BLaER1 treated with 17β-estradiol and CSF1 and Interleukin-3, amounts not matched to agents 10 nM and 100 nM (cell line): ENCODE measurements around the gene TMEM150C.
"Not testable (repeated sequence)": the region's sequence is repeated elsewhere in the genome, so short reads cannot be mapped to it uniquely, and the experiment has no call there.

ENCODE experiments used
- H3K27ac ChIP-seq, 11 experiments: shearing (Covaris generic); formaldehyde crosslinking; 2 replicates each; pipeline ENCODE4 v1.8.1; 2022
- H3K27me3 ChIP-seq, 11 experiments: shearing (Covaris generic); formaldehyde crosslinking; 2 replicates each; pipeline ENCODE4 v1.8.1; 2022
- H3K36me3 ChIP-seq, 11 experiments: shearing (Covaris generic); formaldehyde crosslinking; 2 replicates each; pipeline ENCODE4 v1.8.1; 2022
- H3K4me1 ChIP-seq, 10 experiments: shearing (Covaris generic); formaldehyde crosslinking; 2 replicates each; pipeline ENCODE4 v1.8.1; 2022
- H3K4me2 ChIP-seq, 11 experiments: shearing (Covaris generic); formaldehyde crosslinking; 2 replicates each; pipeline ENCODE4 v1.8.1; 2022
- H3K4me3 ChIP-seq, 10 experiments: shearing (Covaris generic); formaldehyde crosslinking; 2 replicates each; pipeline ENCODE4 v1.8.1; 2022
- H3K9ac ChIP-seq, 11 experiments: shearing (Covaris generic); formaldehyde crosslinking; 2 replicates each; pipeline ENCODE4 v1.8.1; 2022
- H3K9me3 ChIP-seq, 11 experiments: shearing (Covaris generic); formaldehyde crosslinking; replicated peaks in 1 of 11; 2 replicates each; pipeline ENCODE4 v1.8.1; 2022
- H4K20me1 ChIP-seq, 11 experiments: shearing (Covaris generic); formaldehyde crosslinking; 2 replicates each; pipeline ENCODE4 v1.8.1; 2022
- Cebpa-rat ChIP-seq, 11 experiments: shearing (Covaris generic); IDR thresholded peaks; 2 replicates each; pipeline ENCODE4 v1.8.1; 2022

TMEM150C gene

DNA sequence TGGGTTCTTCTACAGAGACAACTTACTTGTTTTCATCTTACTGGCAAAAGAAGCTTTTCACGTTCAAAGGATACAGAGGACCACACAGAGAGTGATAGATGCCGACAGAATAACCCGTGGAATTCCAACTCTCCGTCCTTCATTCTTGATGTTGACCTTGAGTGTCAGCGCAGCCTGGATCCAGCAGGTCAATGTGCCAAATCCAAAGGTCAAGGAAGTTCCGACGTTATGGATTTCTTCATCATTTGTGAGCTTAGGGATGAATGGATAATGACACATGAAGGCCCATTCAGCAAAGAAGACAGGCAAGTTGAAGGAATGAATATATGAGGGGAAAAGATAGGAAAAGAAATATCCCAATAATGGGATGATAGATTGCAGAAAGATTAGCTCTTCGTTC, 71.8 kb downstream of the TMEM150C start:
- no peak for TF ChIP-seq Cebpa-rat (IDR thresholded peaks at IDR 0.05)
- Histone ChIP-seq H3K27me3 (no peaks in the 10 kb centered on the region), H3K9me3 (no peaks in the 10 kb centered on the region), H3K36me3 (no peaks in the 10 kb centered on the region), H3K9ac (no peak overlapping the region), H3K4me1 (peaks cover 8 to 13% (median 11%) of the 10 kb centered on the region in 10 experiments; a peak in 19 of 20 replicates), H4K20me1 (no peaks in the 10 kb centered on the region), H3K4me3 (no peak overlapping the region), H3K27ac (no peak overlapping the region), H3K4me2 (no peak overlapping the region)

DNA sequence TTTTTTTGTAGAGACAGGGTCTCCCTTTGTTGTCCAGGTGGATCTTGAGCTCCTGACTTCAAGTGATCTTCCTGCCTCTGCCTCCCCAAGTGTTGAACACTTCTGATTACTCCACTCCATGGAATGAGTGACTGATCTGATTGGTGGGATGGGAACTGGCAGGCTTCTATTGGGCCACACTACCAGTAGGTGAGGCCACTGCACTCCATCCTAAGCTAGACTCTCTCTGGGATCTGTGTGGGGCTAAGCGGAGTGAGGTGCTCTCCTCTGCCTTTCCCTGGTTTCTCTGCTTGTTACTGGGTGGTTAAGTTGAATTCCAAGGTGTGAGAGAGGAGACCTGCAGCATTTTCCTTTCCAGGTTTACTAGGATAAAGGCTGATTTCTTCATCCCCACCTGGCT, 72.7 kb downstream of the TMEM150C start:
- Histone ChIP-seq H3K36me3 (peaks cover 0 to 2% (median 0%) of the 10 kb centered on the region in 11 experiments; a peak in 1 of 22 replicates), H3K27ac (no peak overlapping the region), H3K9me3 (no peaks in the 10 kb centered on the region), H4K20me1 (no peaks in the 10 kb centered on the region), H3K4me3 (no peak overlapping the region), H3K9ac (no peak overlapping the region), H3K4me1 (peaks cover 5 to 7% (median 6%) of the 10 kb centered on the region in 10 experiments; a peak in 19 of 20 replicates), H3K4me2 (no peak overlapping the region), H3K27me3 (no peaks in the 10 kb centered on the region)
- no peak for TF ChIP-seq Cebpa-rat (IDR thresholded peaks at IDR 0.05)

DNA sequence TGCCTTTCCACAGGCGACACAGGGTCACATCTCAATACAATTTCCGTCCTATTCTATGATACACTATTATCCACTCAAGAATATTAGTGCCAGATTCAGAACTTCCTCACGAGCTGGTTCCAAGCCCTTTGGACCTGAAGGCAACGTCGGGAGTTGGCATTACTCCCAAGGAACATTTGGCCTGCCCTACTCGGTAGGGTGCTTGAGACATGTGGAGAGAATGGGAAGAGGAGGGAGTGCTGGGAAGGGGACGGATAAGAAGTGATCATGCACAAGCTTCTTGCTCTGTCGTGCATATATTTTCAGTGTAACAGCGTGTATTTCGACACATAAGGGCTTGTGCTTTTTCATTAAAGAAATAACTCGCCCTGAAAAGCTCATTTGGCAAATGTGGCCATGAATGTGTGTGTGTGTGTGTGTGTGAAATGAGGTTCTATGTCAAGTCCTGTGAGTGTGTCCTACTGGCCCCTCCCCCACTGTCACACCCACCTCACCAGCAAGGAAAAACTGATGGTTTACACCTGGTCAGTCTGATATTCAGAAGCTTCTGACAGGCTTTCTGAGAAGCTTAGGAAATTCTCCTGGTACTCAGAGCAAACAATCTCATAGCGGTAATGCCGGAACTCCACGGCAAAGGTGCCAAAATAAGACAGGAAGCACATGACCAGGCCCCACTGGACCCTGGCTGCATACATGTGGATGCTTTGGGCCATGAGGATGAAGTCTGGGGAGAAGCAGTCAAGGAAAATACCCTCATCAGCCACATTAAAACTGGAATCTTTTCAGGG, 76.6 kb downstream of the TMEM150C start:
- no peak overlapping the region for H3K4me3 ChIP-seq
- H3K4me2 ChIP-seq = no peak overlapping the region
- no peaks in the 10 kb centered on the region for H4K20me1 ChIP-seq
- no peak overlapping the region for H3K27ac ChIP-seq
- no peaks in the 10 kb centered on the region for H3K4me1 ChIP-seq
- no peaks in the 10 kb centered on the region for H3K27me3 ChIP-seq
- TF ChIP-seq Cebpa-rat (IDR thresholded peaks at IDR 0.05) = no peak
- H3K9me3 ChIP-seq = no peaks in the 10 kb centered on the region
- H3K36me3 ChIP-seq = peaks cover 0 to 23% (median 7%) of the 10 kb centered on the region in 11 experiments; a peak in 12 of 22 replicates
- no peak overlapping the region for H3K9ac ChIP-seq

DNA sequence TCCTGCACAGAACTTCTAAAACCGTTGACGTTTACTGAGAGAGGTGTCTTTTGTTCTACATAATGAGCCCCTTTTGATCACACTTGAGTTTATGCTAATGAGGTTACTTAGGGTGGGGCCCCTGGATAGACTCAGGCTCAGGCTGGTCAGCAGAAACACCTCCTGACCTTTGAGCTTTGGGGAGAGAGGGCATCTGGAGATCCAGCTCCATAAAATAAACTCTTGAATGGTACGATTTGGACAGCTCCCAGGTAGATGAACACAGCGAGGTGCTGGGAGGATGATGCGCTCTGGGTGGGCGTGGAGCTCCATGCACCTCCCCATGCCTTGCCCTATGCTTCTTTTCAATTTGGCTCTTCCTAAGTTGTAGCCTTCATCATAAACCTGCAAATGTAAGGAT, 79.4 kb downstream of the TMEM150C start:
- no peak overlapping the region for H3K4me2 ChIP-seq
- no peaks in the 10 kb centered on the region for H3K27me3 ChIP-seq
- no peaks in the 10 kb centered on the region for H4K20me1 ChIP-seq
- no peak for TF ChIP-seq Cebpa-rat (IDR thresholded peaks at IDR 0.05)
- peaks cover 0 to 17% (median 11%) of the 10 kb centered on the region in 11 experiments; a peak in 14 of 22 replicates for H3K9me3 ChIP-seq
- peaks cover 0 to 37% (median 17%) of the 10 kb centered on the region in 11 experiments; a peak in 14 of 22 replicates for H3K36me3 ChIP-seq
- H3K9ac ChIP-seq = no peak overlapping the region
- no peak overlapping the region for H3K4me3 ChIP-seq
- no peaks in the 10 kb centered on the region for H3K4me1 ChIP-seq
- H3K27ac ChIP-seq = no peak overlapping the region

DNA sequence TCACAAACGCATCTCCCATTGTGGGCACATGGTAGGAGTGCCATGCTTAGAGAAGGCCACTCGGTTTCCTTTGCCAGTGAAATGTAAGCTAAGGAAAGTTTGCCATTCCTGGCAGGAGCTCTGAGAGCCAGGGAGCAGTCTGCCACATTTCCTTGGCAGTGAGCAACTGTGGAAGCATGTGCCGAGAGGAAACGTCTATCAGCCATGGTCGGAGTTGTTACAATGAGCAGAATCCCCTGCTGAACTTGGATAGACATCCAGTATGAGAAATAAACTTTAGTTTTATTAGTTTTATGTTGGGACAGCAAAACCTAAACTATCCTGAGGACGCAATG, 80.3 kb downstream of the TMEM150C start:
- no peak for TF ChIP-seq Cebpa-rat (IDR thresholded peaks at IDR 0.05)
- H3K27me3 ChIP-seq = no peaks in the 10 kb centered on the region
- no peak overlapping the region for H3K4me3 ChIP-seq
- no peaks in the 10 kb centered on the region for H3K4me1 ChIP-seq
- no peak overlapping the region for H3K9ac ChIP-seq
- no peaks in the 10 kb centered on the region for H4K20me1 ChIP-seq
- peaks cover 0 to 17% (median 11%) of the 10 kb centered on the region in 11 experiments; a peak in 14 of 22 replicates for H3K9me3 ChIP-seq
- H3K27ac ChIP-seq = no peak overlapping the region
- no peak overlapping the region for H3K4me2 ChIP-seq
- H3K36me3 ChIP-seq = peaks cover 0 to 37% (median 17%) of the 10 kb centered on the region in 11 experiments; a peak in 14 of 22 replicates

DNA sequence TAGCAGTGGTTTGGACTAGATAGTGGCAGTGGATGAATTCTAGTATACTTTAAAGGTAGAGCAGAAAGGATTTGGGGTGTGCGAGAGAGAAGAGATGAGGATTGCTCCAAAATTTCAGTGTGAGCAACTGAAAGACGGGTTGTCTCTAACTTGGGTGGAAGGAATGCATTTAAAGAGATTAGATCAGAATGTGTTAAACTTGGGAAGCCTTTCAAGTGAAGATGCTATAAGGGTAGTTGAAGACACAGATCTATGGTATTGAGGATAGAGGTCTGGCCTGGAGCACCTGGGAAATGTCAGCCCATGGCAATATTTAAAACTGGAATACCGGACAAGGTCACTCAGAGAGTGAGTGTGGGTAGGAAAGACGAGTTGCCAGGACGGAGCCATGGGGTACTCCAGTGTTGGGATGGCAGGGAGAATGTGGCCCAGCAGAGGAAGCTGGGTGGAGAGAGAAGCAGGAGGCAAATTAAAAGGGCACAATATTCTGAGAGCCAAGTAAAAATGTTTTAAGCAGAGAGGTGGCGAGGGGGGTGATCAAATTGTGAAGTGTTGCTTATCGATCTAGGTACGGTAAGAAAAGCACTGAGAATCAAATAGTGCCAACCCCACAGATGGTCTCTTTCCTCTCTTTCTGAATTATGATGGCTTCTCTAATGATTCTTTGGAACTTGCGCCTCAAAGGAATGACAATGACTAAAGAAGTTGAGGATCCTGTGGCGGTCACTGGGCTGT, 80.8 kb downstream of the TMEM150C start:
- Histone ChIP-seq H3K4me3 (no peak overlapping the region), H3K27me3 (no peaks in the 10 kb centered on the region), H3K36me3 (peaks cover 0 to 37% (median 17%) of the 10 kb centered on the region in 11 experiments; a peak in 14 of 22 replicates)

DNA sequence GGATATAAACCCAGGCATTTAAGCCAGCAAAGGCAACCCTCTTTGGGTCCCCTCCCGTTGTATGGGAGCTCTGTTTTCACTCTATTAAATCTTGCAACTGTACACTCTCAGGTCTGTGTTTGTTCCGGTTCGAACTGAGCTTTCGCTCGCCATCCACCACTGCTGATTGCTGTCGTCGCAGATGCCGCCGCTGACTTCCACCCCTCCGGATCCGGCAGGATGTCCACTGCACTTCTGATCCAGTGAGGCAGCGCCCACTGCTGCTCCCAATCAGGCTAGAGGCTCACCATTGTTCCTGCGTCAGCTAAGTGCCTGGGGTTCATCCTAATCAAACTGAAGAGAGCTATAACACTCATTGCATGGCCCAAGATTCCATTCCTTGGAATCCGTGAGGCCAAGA, 82.2 kb downstream of the TMEM150C start:
- Histone ChIP-seq H3K27ac (no peak overlapping the region), H3K9ac (no peak overlapping the region), H3K4me3 (no peak overlapping the region), H4K20me1 (no peaks in the 10 kb centered on the region), H3K36me3 (peaks cover 0 to 37% (median 17%) of the 10 kb centered on the region in 11 experiments; a peak in 14 of 22 replicates), H3K27me3 (no peaks in the 10 kb centered on the region), H3K4me2 (no peak overlapping the region), H3K4me1 (no peaks in the 10 kb centered on the region), H3K9me3 (peaks cover 0 to 17% (median 11%) of the 10 kb centered on the region in 11 experiments; a peak in 14 of 22 replicates)
- no peak for TF ChIP-seq Cebpa-rat (IDR thresholded peaks at IDR 0.05)

More for the DNA sequence above, 80.8 kb downstream of the TMEM150C start:
- no peak overlapping the region for H3K9ac ChIP-seq
- no peaks in the 10 kb centered on the region for H3K4me1 ChIP-seq
- H4K20me1 ChIP-seq = no peaks in the 10 kb centered on the region
- no peak overlapping the region for H3K27ac ChIP-seq
- TF ChIP-seq Cebpa-rat (IDR thresholded peaks at IDR 0.05) = no peak
- H3K4me2 ChIP-seq = no peak overlapping the region
- peaks cover 0 to 17% (median 11%) of the 10 kb centered on the region in 11 experiments; a peak in 14 of 22 replicates for H3K9me3 ChIP-seq

DNA sequence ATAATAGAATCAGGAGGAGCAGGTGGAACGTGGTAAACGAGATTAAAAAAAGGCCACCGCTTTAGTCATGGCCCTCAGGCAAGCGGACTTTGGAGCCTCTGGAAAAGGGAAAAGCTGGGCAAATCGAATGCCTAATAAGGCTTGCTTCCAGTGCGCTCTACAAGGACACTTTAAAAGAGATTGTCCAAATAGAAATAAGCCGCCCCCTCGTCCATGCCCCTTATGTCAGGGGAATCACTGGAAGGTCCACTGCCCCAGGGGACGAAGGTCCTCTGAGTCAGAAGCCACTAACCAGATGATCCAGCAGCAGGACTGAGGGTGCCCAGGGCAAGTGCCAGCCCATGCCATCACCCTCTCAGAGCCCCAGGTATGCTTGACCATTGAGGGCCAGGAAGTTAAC, 84.3 kb downstream of the TMEM150C start:
- H3K4me3 ChIP-seq, H3K9ac ChIP-seq, H3K4me1 ChIP-seq, H3K27me3 ChIP-seq, H3K27ac ChIP-seq, H3K4me2 ChIP-seq, H4K20me1 ChIP-seq: not testable (repeated sequence)
- peaks cover 0 to 17% (median 11%) of the 10 kb centered on the region in 11 experiments; a peak in 14 of 22 replicates for H3K9me3 ChIP-seq
- H3K36me3 ChIP-seq = peaks cover 0 to 40% (median 17%) of the 10 kb centered on the region in 11 experiments; a peak in 14 of 22 replicates

DNA sequence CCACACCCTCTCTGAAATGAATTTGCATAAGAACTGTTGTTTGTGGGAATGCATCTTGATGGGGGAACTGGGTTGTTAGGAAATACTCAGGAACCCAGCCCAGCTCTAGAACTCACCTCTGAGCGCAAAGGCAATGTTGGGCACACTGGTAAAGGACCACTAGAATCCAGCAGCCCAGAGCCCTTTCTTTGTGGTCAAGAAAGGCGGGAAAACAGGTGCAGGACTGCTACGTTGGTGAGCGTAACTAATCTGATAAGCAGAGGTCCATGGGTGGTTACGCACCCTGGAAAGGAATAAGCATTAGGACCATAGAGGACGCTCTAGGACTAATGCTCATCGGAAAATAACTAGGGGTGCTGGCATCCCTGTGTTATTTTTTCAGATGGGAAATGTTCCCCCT, 85.9 kb downstream of the TMEM150C start:
- not testable (repeated sequence) for H3K4me3 ChIP-seq, H4K20me1 ChIP-seq, H3K27ac ChIP-seq, H3K4me2 ChIP-seq, H3K4me1 ChIP-seq, H3K27me3 ChIP-seq, H3K9ac ChIP-seq
- Histone ChIP-seq H3K9me3 (peaks cover 0 to 17% (median 11%) of the 10 kb centered on the region in 11 experiments; a peak in 14 of 22 replicates), H3K36me3 (peaks cover 0 to 42% (median 12%) of the 10 kb centered on the region in 11 experiments; a peak in 12 of 22 replicates)
